ENCODE measurements around the gene OR5AR1. TPM values are rescaled to one million over a fixed set of nuclear protein-coding genes. Genes with fewer than 3 reads are reported as not detected.
"Not testable (repeated sequence)": the region's sequence is repeated elsewhere in the genome, so short reads cannot be mapped to it uniquely, and the experiment has no call there.

The OR5AR1 gene
- total RNA-seq, 1 experiment from 2014 or later = not detected

DNA sequence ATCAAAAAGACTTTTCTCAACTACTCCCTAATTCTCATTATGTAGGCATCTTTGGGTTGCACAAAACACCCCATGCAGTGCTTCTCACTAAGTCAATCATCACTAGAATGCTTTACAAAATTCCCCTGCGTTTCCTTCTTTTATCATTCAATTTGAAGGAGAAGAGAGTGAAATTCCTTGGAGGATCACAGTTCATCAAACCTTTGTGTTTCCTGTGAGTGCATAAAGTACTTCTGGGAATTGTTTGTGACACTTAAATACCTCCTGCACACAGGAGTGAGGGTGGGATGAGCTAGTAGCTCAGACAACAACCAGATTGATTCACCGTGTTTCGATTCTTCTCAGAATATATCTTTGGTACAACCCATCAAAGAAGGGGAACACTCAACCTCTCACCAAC, 3.7 kb upstream of the OR5AR1 start:
- peaks cover 12% of the 10 kb centered on the region for H3K27me3 Mint-ChIP-seq (ENCODE audit: insufficient read depth, unreplicated experiment)
- BruUV-seq (replicated peaks) = no TSS peak
- no peak overlapping the region for H3K27ac Mint-ChIP-seq (ENCODE audit: low read depth, unreplicated experiment)
- H3K36me3 Mint-ChIP-seq (ENCODE audit: insufficient read depth, unreplicated experiment) = no peaks in the 10 kb centered on the region
- no peak overlapping the region for H3K4me3 Mint-ChIP-seq (ENCODE audit: unreplicated experiment)
- DNase-seq (ENCODE audit: unreplicated experiment) = no peak
- H3K4me1 Mint-ChIP-seq (ENCODE audit: insufficient read depth, unreplicated experiment) = no peaks in the 10 kb centered on the region
- peaks cover 7% of the 10 kb centered on the region for H3K9me3 Mint-ChIP-seq (ENCODE audit: unreplicated experiment)
- ChIA-PET POLR2A (no interaction called here), CTCF (no interaction called here)
- intact Hi-C loops (cut with micrococcal nuclease) = no loop called here
- TF ChIP-seq, protein P1, sequence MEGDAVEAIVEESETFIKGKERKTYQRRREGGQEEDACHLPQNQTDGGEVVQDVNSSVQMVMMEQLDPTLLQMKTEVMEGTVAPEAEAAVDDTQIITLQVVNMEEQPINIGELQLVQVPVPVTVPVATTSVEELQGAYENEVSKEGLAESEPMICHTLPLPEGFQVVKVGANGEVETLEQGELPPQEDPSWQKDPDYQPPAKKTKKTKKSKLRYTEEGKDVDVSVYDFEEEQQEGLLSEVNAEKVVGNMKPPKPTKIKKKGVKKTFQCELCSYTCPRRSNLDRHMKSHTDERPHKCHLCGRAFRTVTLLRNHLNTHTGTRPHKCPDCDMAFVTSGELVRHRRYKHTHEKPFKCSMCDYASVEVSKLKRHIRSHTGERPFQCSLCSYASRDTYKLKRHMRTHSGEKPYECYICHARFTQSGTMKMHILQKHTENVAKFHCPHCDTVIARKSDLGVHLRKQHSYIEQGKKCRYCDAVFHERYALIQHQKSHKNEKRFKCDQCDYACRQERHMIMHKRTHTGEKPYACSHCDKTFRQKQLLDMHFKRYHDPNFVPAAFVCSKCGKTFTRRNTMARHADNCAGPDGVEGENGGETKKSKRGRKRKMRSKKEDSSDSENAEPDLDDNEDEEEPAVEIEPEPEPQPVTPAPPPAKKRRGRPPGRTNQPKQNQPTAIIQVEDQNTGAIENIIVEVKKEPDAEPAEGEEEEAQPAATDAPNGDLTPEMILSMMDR (IDR thresholded peaks at IDR 0.05; ENCODE audit: unreplicated experiment) = no peak

DNA sequence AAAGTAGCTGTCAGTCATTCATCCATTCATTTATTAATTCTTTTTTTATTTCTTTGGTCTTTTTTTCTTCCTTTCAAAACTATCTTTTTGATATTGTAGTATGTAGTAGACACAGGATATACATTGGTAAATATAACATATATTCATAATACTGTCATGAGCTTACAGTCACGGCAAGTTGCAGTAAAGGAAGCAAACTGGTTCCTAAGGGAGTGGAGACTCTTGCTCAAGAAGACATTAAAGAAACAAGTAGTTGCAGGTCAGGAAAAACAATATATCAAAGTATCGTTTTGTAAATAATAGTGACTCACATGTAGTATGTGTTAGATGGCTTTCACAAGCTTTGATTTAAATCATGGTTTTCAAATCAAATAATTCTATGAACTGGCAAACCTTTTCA, 7.5 kb downstream of the OR5AR1 start:
- no peak overlapping the region for H3K4me3 Mint-ChIP-seq (ENCODE audit: unreplicated experiment)
- H3K4me1 Mint-ChIP-seq (ENCODE audit: insufficient read depth, unreplicated experiment) = no peaks in the 10 kb centered on the region
- ChIA-PET CTCF (interaction anchor here (0.5 kb wide), 1 partner anchor 54 kb away, joined by 4 read pairs; no protein-coding TSS in a partner anchor), POLR2A (no interaction called here)
- H3K9me3 Mint-ChIP-seq (ENCODE audit: unreplicated experiment) = peaks cover 1% of the 10 kb centered on the region
- intact Hi-C loops (cut with micrococcal nuclease) = no loop called here
- peaks cover 21% of the 10 kb centered on the region for H3K27me3 Mint-ChIP-seq (ENCODE audit: insufficient read depth, unreplicated experiment)
- TF ChIP-seq, protein P1 (IDR thresholded peaks at IDR 0.05; ENCODE audit: unreplicated experiment) = no peak
- BruUV-seq (replicated peaks) = no TSS peak
- no peak overlapping the region for H3K27ac Mint-ChIP-seq (ENCODE audit: low read depth, unreplicated experiment)
- H3K36me3 Mint-ChIP-seq (ENCODE audit: insufficient read depth, unreplicated experiment) = no peaks in the 10 kb centered on the region
- no peak for DNase-seq (ENCODE audit: unreplicated experiment)

DNA sequence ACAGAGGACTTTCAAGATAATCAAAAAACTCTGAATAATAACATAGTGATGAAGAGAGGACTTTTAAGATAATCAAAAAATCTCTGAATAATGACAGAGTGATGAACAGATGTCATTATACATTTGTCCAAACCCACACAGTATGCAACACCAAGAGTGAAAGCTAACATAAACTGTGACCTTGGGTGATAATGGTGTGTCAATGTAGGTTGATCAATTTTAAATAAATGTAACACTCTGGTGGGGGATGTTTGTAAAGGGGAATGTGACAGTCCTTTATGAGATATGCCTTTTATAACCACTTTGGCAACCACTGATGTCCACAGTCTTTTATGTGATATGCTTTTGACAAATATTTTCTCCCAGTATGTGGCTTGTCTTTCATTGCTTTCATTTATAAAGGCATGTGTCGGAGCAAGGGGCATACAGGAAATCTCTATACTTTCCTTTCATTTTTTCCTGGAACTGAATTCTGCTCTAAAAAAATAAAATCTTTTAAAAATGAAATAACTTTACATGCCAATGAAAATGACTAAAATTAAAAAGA, 25.1 kb downstream of the OR5AR1 start:
- H3K27ac Mint-ChIP-seq (ENCODE audit: low read depth, unreplicated experiment) = no peak overlapping the region
- no TSS peak for BruUV-seq (replicated peaks)

DNA sequence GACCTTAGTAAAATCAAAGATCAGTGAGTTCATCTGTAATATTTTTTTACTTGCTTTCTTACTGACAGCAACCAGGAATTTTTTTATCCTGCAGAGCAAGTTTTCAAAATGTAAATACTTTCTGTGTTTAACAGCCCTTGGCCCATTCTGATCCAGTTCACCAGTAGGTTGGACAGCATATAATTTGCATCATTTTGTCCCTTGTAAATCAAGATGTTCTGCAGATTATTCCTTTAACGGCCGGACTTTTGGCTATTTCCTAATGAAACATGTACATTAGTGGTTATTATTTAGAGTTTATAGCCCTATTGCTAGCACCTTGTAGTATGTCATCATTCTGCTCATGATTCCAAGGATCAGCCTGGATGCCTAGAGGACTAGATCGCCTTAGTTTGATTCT, 27.7 kb downstream of the OR5AR1 start:
- intact Hi-C loops (cut with micrococcal nuclease); CTCF ChIA-PET; POLR2A ChIA-PET: not testable (repeated sequence)

More for the DNA sequence above, 25.1 kb downstream of the OR5AR1 start:
- ChIA-PET POLR2A (no interaction called here), CTCF (no interaction called here)
- Mint-ChIP-seq H3K4me3 (ENCODE audit: unreplicated experiment) (no peak overlapping the region), H3K9me3 (ENCODE audit: unreplicated experiment) (no peaks in the 10 kb centered on the region), H3K27me3 (ENCODE audit: insufficient read depth, unreplicated experiment) (no peaks in the 10 kb centered on the region), H3K4me1 (ENCODE audit: insufficient read depth, unreplicated experiment) (no peaks in the 10 kb centered on the region), H3K36me3 (ENCODE audit: insufficient read depth, unreplicated experiment) (no peaks in the 10 kb centered on the region)
- TF ChIP-seq, protein P1 (IDR thresholded peaks at IDR 0.05; ENCODE audit: unreplicated experiment) = no peak
- intact Hi-C loops (cut with micrococcal nuclease) = no loop called here
- DNase-seq (ENCODE audit: unreplicated experiment) = no peak

DNA sequence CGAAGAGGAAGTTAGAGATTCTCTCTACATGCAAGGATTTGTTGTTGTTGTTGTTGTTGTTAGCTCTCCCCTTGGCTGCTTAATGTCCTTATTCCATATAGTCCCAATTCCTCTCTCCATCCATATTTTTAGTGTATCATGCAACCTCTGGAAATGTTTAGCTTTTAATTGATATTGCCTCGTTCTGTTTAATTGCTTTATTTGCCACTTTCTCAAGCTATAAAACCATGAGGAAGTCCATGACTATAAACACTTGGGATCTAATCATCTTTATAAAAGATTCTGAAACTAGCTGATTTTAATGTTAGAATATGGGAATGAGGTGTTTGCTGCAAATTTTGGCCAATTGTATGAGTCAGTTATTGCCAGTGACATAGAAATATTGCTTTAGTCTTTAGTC, 29.9 kb downstream of the OR5AR1 start:
- DNase-seq (ENCODE audit: unreplicated experiment) = no peak
- TF ChIP-seq, protein P1 (IDR thresholded peaks at IDR 0.05; ENCODE audit: unreplicated experiment) = no peak
- ChIA-PET CTCF (no interaction called here), POLR2A (no interaction called here)
- Mint-ChIP-seq H3K4me3 (ENCODE audit: unreplicated experiment) (no peak overlapping the region), H3K27me3 (ENCODE audit: insufficient read depth, unreplicated experiment) (no peaks in the 10 kb centered on the region), H3K36me3 (ENCODE audit: insufficient read depth, unreplicated experiment) (no peaks in the 10 kb centered on the region), H3K27ac (ENCODE audit: low read depth, unreplicated experiment) (no peak overlapping the region), H3K4me1 (ENCODE audit: insufficient read depth, unreplicated experiment) (no peaks in the 10 kb centered on the region), H3K9me3 (ENCODE audit: unreplicated experiment) (peaks cover 9% of the 10 kb centered on the region)
- BruUV-seq (replicated peaks) = no TSS peak
- intact Hi-C loops (cut with micrococcal nuclease) = no loop called here

More for the DNA sequence above, 27.7 kb downstream of the OR5AR1 start:
- not testable (repeated sequence) for H3K9me3 Mint-ChIP-seq (ENCODE audit: unreplicated experiment); DNase-seq (ENCODE audit: unreplicated experiment); BruUV-seq (replicated peaks); H3K4me1 Mint-ChIP-seq (ENCODE audit: insufficient read depth, unreplicated experiment); H3K4me3 Mint-ChIP-seq (ENCODE audit: unreplicated experiment); H3K36me3 Mint-ChIP-seq (ENCODE audit: insufficient read depth, unreplicated experiment); H3K27ac Mint-ChIP-seq (ENCODE audit: low read depth, unreplicated experiment); H3K27me3 Mint-ChIP-seq (ENCODE audit: insufficient read depth, unreplicated experiment)
